Hematopoietic multipotent progenitor cell (in vitro differentiated cells): ENCODE measurements around the gene RAB3A. TPM values are rescaled to one million over a fixed set of nuclear protein-coding genes. Genes with fewer than 3 reads are reported as not detected.

Experiments
- DNase-seq, 3 donors: peaks; one replicate each; pipeline ENCODE4 v3.0.0-alpha.2; 2011 to 2015; ENCODE audit warnings: low read depth in 2 of 3, low spot score in 2 of 3
- small RNA-seq: library from RNA; depleted of rRNA; stranded (forward); fragments of <200 nt; gene quantifications from one replicate; pipeline ENCODE3, GENCODE V24; 2012
- total RNA-seq: library from RNA; depleted of rRNA; stranded (reverse); fragments of >200 nt; gene quantifications from one replicate; pipeline ENCODE4 v1.2.3, GENCODE V29; 2012

RAB3A gene
- total RNA-seq, 1 donor, result 1.9 TPM

GRCh38 chr19:18155095-18156087 lies 48.5 kb downstream of the RAB3A start:
- DNase-seq, result no peak

DNA sequence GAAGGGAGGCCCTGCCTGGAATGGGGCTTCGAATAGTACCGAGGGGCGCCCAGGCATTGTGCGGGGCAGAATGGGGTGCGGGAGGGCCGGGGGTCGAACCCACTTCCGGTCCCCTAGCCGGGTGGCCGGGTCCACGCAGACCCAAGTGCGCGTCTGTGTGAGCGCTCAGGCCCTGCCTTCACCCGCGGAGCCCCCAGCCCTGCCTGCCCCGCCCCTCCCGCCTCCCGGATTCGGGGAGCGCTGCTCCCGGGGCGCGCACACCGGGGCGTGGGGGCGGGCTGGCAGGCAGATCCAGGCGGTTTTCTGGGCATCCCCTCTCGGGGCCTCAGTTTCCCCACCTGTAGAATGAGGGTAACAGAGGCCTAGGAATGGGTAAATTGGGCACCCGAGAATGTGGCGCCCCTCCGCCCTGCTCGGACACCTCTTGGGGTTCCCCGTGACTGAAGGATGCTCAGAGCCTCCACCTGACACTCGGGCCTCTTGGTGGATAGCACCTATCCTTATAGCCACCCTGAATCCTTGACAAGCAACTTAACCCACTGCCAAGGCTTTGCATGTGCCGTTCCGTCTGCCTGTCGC lies 50.2 kb downstream of the RAB3A start:
- DNase-seq, result no peak

GRCh38 chr19:18152817-18153555 lies 50.9 kb downstream of the RAB3A start, which contains the start of gene PIK3R2:
PIK3R2 (plus strand) TSS chr19:18153163; CDS start chr19:18155880, 2,717 bp downstream.
- peak; percentile 97 to 99 (median 98) for DNase-seq

GRCh38 chr19:18152442-18152816 lies 51.4 kb downstream of the RAB3A start:
- peak; percentile 90 to 99 (median 99) for DNase-seq

GRCh38 chr19:18150776-18151624 lies 52.8 kb downstream of the RAB3A start:
- no peak for DNase-seq

GRCh38 chr19:18149596-18149975 lies 54.3 kb downstream of the RAB3A start:
- DNase-seq, result no peak

DNA sequence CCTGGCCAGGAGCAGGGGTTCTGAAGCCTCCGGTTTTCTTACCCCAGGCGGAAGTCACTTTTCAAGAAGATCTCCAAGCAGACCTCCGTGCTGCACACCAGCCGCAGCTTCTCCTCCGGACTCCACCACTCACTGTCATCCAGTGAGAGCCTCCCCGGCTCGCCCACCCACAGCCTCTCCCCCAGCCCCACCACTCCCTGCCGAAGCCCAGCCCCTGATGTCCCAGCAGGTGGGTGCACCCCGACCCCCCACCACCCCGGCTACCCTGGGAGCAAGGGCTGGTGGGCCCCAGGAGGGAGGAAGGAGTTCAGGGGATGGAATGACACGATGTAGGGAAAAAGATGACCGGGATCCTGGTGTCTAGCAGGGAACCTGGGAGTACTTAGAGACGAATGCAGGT lies 56.4 kb downstream of the RAB3A start:
- no peak for DNase-seq

Small RNA genes lying within 50 kb of the gene (small RNA-seq; reads per million reads assigned to genes)
- not detected for gene IFI30

Other genes starting within 250 kb of the RAB3A start
- under 0.01 TPM for gene KCNN1, start 236.9 kb downstream of the RAB3A start, total RNA-seq
- 87.5 TPM for gene ARRDC2, start 195.9 kb downstream of the RAB3A start, total RNA-seq
- 7.5 TPM for gene IL12RB1, start 117.1 kb downstream of the RAB3A start, total RNA-seq
- 8.1 TPM for gene MAST3, start 106.3 kb downstream of the RAB3A start, total RNA-seq
- gene PIK3R2, start 50.9 kb downstream of the RAB3A start, total RNA-seq, result 19.9 TPM
- 25.0 TPM for gene IFI30, start 30.2 kb downstream of the RAB3A start, total RNA-seq
- gene MPV17L2, start 10.8 kb downstream of the RAB3A start, total RNA-seq, result 12.4 TPM
- gene PDE4C, start 22.4 kb upstream of the RAB3A start, total RNA-seq, result under 0.01 TPM
- 36.1 TPM for gene IQCN, start 70.4 kb upstream of the RAB3A start, total RNA-seq
- 1,478 TPM for gene JUND, start 77.6 kb upstream of the RAB3A start, total RNA-seq
- gene LSM4, start 119.0 kb upstream of the RAB3A start, total RNA-seq, result 125 TPM
- gene PGPEP1, start 136.6 kb upstream of the RAB3A start, total RNA-seq, result 47.7 TPM
- 0.27 TPM for gene GDF15, start 182.1 kb upstream of the RAB3A start, total RNA-seq
- gene LRRC25, start 193.6 kb upstream of the RAB3A start, total RNA-seq, result 5.4 TPM
- 82.1 TPM for gene SSBP4, start 215.4 kb upstream of the RAB3A start, total RNA-seq
- gene ISYNA1, start 234.1 kb upstream of the RAB3A start, total RNA-seq, result 109 TPM